GM12878 (cell line): ENCODE results near the gene RBPJL.

Source experiments
- BHLHE40 ChIP-seq, 2 experiments: fragments of 450-650 bp in 1 of 2; IDR thresholded peaks; 2 replicates each; pipeline ENCODE4 v1.6.1; 2011 to 2017; ENCODE audit warnings: low read depth in 2 of 2, borderline replicate concordance in 1 of 2, improper control_type of control experiment in 1 of 2, low read length in 1 of 2, mild to moderate bottlenecking in 1 of 2
- NRF1 ChIP-seq: conservative IDR thresholded peaks from 2 replicates; pipeline ENCODE4 v1.6.1; 2011; ENCODE audit warnings: mild to moderate bottlenecking, low read depth, low read length, improper control_type of control experiment
- POLR2AphosphoS2 ChIP-seq: IDR thresholded peaks from 2 replicates; pipeline ENCODE4 v1.6.1; 2011; ENCODE audit warnings: low read depth, mild to moderate bottlenecking, low read length, improper control_type of control experiment, moderate library complexity
- POLR2AphosphoS5 ChIP-seq: IDR thresholded peaks from 2 replicates; pipeline ENCODE4 v1.6.1; 2011; ENCODE audit warnings: mild to moderate bottlenecking, low read length, inconsistent platforms
- SIN3A ChIP-seq: IDR thresholded peaks from 2 replicates; pipeline ENCODE4 v1.6.1; 2012; ENCODE audit warnings: low read depth, low read length, improper control_type of control experiment
- TAF1 ChIP-seq: IDR thresholded peaks from 2 replicates; pipeline ENCODE4 v1.6.1; 2011; ENCODE audit warnings: mild to moderate bottlenecking, low read depth, low read length, borderline replicate concordance
- TF ChIP-seq, protein P1 (sequence below), 3 experiments: IDR thresholded peaks in 2 of 3; conservative IDR thresholded peaks in 1 of 3; 2 replicates each; pipeline ENCODE4 v1.5.1; 2011; ENCODE audit warnings: low read depth in 3 of 3, low read length in 3 of 3, mild to moderate bottlenecking in 3 of 3, control low read depth in 2 of 3, moderate library complexity in 2 of 3, inconsistent platforms in 1 of 3, mixed read lengths in 1 of 3; ENCODE audit not compliant: control insufficient read depth in 2 of 3, insufficient read depth in 1 of 3; ENCODE audit errors: extremely low read depth in 1 of 3
- TF ChIP-seq, protein P2 (sequence below): fragments of 450-650 bp; IDR thresholded peaks from 2 replicates; pipeline ENCODE4 v1.6.1; 2017; ENCODE audit warnings: antibody characterized with exemption, mild to moderate bottlenecking, moderate library complexity

DNA sequence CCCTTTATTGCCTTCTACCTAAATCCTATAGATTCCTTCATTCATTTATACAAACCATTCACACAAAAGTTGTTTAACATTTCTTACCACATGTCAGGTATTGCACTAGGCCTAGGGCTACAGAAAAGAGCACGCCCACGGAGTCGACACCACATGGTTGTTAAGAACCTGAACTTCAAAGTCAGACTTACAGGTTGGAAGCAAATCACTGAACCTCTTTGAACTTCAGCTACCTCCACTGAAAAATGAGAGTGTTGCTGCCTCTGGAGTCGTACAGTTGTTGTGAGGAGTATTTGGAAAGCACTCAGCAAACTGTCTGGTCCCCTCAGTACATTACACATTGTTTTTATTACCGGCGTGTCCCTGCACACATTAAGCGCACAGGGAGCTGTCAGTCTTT lies 48.9 kb upstream of the RBPJL start:
- TF ChIP-seq POLR2AphosphoS2, result no peak
- TF ChIP-seq, protein P1, sequence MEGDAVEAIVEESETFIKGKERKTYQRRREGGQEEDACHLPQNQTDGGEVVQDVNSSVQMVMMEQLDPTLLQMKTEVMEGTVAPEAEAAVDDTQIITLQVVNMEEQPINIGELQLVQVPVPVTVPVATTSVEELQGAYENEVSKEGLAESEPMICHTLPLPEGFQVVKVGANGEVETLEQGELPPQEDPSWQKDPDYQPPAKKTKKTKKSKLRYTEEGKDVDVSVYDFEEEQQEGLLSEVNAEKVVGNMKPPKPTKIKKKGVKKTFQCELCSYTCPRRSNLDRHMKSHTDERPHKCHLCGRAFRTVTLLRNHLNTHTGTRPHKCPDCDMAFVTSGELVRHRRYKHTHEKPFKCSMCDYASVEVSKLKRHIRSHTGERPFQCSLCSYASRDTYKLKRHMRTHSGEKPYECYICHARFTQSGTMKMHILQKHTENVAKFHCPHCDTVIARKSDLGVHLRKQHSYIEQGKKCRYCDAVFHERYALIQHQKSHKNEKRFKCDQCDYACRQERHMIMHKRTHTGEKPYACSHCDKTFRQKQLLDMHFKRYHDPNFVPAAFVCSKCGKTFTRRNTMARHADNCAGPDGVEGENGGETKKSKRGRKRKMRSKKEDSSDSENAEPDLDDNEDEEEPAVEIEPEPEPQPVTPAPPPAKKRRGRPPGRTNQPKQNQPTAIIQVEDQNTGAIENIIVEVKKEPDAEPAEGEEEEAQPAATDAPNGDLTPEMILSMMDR (IDR thresholded peaks at IDR 0.05 in 2 of 3, conservative IDR thresholded peaks at IDR 0.05 in 1 of 3; ENCODE audit: control insufficient read depth in 2 of 3, extremely low read depth in 1 of 3, insufficient read depth in 1 of 3, low read depth in 3 of 3, low read length in 3 of 3), result no peak
- TF ChIP-seq SIN3A, result no peak
- TF ChIP-seq NRF1, result no peak
- no peak for TF ChIP-seq POLR2AphosphoS5
- TF ChIP-seq, protein P2, sequence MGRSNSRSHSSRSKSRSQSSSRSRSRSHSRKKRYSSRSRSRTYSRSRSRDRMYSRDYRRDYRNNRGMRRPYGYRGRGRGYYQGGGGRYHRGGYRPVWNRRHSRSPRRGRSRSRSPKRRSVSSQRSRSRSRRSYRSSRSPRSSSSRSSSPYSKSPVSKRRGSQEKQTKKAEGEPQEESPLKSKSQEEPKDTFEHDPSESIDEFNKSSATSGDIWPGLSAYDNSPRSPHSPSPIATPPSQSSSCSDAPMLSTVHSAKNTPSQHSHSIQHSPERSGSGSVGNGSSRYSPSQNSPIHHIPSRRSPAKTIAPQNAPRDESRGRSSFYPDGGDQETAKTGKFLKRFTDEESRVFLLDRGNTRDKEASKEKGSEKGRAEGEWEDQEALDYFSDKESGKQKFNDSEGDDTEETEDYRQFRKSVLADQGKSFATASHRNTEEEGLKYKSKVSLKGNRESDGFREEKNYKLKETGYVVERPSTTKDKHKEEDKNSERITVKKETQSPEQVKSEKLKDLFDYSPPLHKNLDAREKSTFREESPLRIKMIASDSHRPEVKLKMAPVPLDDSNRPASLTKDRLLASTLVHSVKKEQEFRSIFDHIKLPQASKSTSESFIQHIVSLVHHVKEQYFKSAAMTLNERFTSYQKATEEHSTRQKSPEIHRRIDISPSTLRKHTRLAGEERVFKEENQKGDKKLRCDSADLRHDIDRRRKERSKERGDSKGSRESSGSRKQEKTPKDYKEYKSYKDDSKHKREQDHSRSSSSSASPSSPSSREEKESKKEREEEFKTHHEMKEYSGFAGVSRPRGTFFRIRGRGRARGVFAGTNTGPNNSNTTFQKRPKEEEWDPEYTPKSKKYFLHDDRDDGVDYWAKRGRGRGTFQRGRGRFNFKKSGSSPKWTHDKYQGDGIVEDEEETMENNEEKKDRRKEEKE, result no peak
- TF ChIP-seq TAF1, result no peak
- TF ChIP-seq BHLHE40 (IDR thresholded peaks at IDR 0.05; ENCODE audit: borderline replicate concordance in 1 of 2, low read depth in 2 of 2, low read length in 1 of 2), result no peak
